DND-41 (cell line): Measurements from ENCODE around the gene STXBP5L.
"Not testable (repeated sequence)": the region's sequence is repeated elsewhere in the genome, so short reads cannot be mapped to it uniquely, and the experiment has no call there.

Experiments
- ATAC-seq: fragments of 200-7000 bp; cut with Tn5 transposase; 3 replicates; pipeline ENCODE4 v1.9.1; 2021; ENCODE audit warnings: low read depth; ENCODE audit not compliant: insufficient read depth
- DNase-seq: peaks from one replicate; pipeline ENCODE4 v3.0.0-alpha.2; 2020
- H2AFZ ChIP-seq: 2 replicates; pipeline ENCODE4 v1.6.0; 2012; ENCODE audit warnings: low read depth, low read length
- H3K27ac ChIP-seq: 2 replicates; pipeline ENCODE4 v1.5.1; 2012; ENCODE audit warnings: low read length, inconsistent platforms
- H3K27me3 ChIP-seq: fragments of 200-600 bp; sonication (generic); 2 replicates; pipeline ENCODE4 v1.6.0; 2012; ENCODE audit warnings: low read length, mild to moderate bottlenecking, inconsistent platforms; ENCODE audit not compliant: insufficient read depth, poor library complexity
- H3K36me3 ChIP-seq: 2 replicates; pipeline ENCODE4 v1.5.1; 2012; ENCODE audit warnings: low read length, inconsistent platforms; ENCODE audit not compliant: insufficient read depth
- H3K4me1 ChIP-seq: 2 replicates; pipeline ENCODE4 v1.5.1; 2012; ENCODE audit warnings: mild to moderate bottlenecking, low read length; ENCODE audit not compliant: insufficient read depth
- H3K4me2 ChIP-seq: 2 replicates; pipeline ENCODE4 v1.6.0; 2012; ENCODE audit warnings: mild to moderate bottlenecking, moderate library complexity, low read length, inconsistent platforms; ENCODE audit not compliant: insufficient read depth
- H3K4me3 ChIP-seq, 2 experiments: fragments of 200-600 bp in 1 of 2; shearing (Covaris generic) in 1 of 2; 2 replicates each; pipeline ENCODE4 v1.5.1; 2012 to 2016; ENCODE audit warnings: inconsistent platforms in 2 of 2, low read length in 2 of 2, mild to moderate bottlenecking in 2 of 2, low read depth in 1 of 2, moderate library complexity in 1 of 2
- H3K79me2 ChIP-seq: 2 replicates; pipeline ENCODE4 v1.6.0; 2012; ENCODE audit warnings: low read length, inconsistent platforms; ENCODE audit not compliant: insufficient read depth
- H3K9ac ChIP-seq: 2 replicates; pipeline ENCODE4 v1.6.0; 2012; ENCODE audit warnings: low read depth, mild to moderate bottlenecking, inconsistent platforms, low read length, moderate library complexity
- H3K9me3 ChIP-seq: 2 replicates; pipeline ENCODE4 v1.5.1; 2012; ENCODE audit warnings: low read length, moderate library complexity, mild to moderate bottlenecking, inconsistent platforms; ENCODE audit not compliant: insufficient read depth, severe bottlenecking
- H4K20me1 ChIP-seq: 2 replicates; pipeline ENCODE4 v1.6.0; 2012; ENCODE audit warnings: low read length; ENCODE audit not compliant: insufficient read depth
- CTCF ChIP-seq: IDR thresholded peaks from 2 replicates; pipeline ENCODE4 v1.5.1; 2012; ENCODE audit warnings: borderline replicate concordance, low read length, moderate library complexity, mild to moderate bottlenecking; ENCODE audit not compliant: poor library complexity, severe bottlenecking; ENCODE audit errors: extremely low read depth
- EZH2 ChIP-seq: IDR thresholded peaks from 3 replicates; pipeline ENCODE4 v1.6.1; 2012; ENCODE audit warnings: borderline replicate concordance, low read depth, mild to moderate bottlenecking, moderate library complexity, low read length, inconsistent platforms; ENCODE audit not compliant: severe bottlenecking

STXBP5L gene

GRCh38 chr3:121443456-121443855 is 535.5 kb downstream of the STXBP5L start:
- Histone ChIP-seq H3K27me3 (no peaks in the 10 kb centered on the region), H3K4me3 (no peak overlapping the region), H3K79me2 (no peaks in the 10 kb centered on the region), H3K27ac (no peak overlapping the region), H3K9ac (no peak overlapping the region), H3K4me1 (no peaks in the 10 kb centered on the region), H2AFZ (no peak overlapping the region), H3K4me2 (no peak overlapping the region), H4K20me1 (no peaks in the 10 kb centered on the region), H3K9me3 (no peaks in the 10 kb centered on the region), H3K36me3 (peaks cover 59% of the 10 kb centered on the region)
- TF ChIP-seq CTCF: no peak
- TF ChIP-seq EZH2: no peak
- ATAC-seq: no peak
- DNase-seq: no peak

- not testable (repeated sequence) for H3K79me2 ChIP-seq
Observed at GRCh38 chr3:121451752-121452151, 543.7 kb downstream of the STXBP5L start.

GRCh38 chr3:121462565-121462964 is 554.6 kb downstream of the STXBP5L start:
- Histone ChIP-seq H4K20me1 (no peaks in the 10 kb centered on the region), H2AFZ (no peak overlapping the region), H3K36me3 (peaks cover 77% of the 10 kb centered on the region), H3K9me3 (peaks cover 4% of the 10 kb centered on the region), H3K4me2 (no peak overlapping the region), H3K79me2 (no peaks in the 10 kb centered on the region), H3K27me3 (no peaks in the 10 kb centered on the region), H3K4me3 (no peak overlapping the region), H3K27ac (no peak overlapping the region), H3K4me1 (no peaks in the 10 kb centered on the region), H3K9ac (no peak overlapping the region)
- TF ChIP-seq CTCF (no peak), EZH2 (no peak)
- DNase-seq (no peak), ATAC-seq (no peak)

More at GRCh38 chr3:121451752-121452151, 543.7 kb downstream of the STXBP5L start:
- ATAC-seq, DNase-seq, H2AFZ ChIP-seq, H3K4me2 ChIP-seq, H3K9ac ChIP-seq, H3K27me3 ChIP-seq, H3K27ac ChIP-seq, H3K4me1 ChIP-seq, H3K9me3 ChIP-seq, H4K20me1 ChIP-seq, H3K4me3 ChIP-seq: not testable (repeated sequence)
- H3K36me3 ChIP-seq: peaks cover 50% of the 10 kb centered on the region

- H3K4me2 ChIP-seq: no peak overlapping the region
- no peak overlapping the region for H2AFZ ChIP-seq
- DNase-seq: no peak
- peaks cover 85% of the 10 kb centered on the region for H3K36me3 ChIP-seq
- H4K20me1 ChIP-seq: no peaks in the 10 kb centered on the region
- no peak overlapping the region for H3K9ac ChIP-seq
- no peak for ATAC-seq
- no peak for TF ChIP-seq CTCF
- no peak overlapping the region for H3K27ac ChIP-seq
- H3K4me1 ChIP-seq: no peaks in the 10 kb centered on the region
- H3K27me3 ChIP-seq: no peaks in the 10 kb centered on the region
- H3K79me2 ChIP-seq: no peaks in the 10 kb centered on the region
- H3K4me3 ChIP-seq: no peak overlapping the region
- peaks cover under 1% of the 10 kb centered on the region for H3K9me3 ChIP-seq
Observed at GRCh38 chr3:121463745-121464144, 555.7 kb downstream of the STXBP5L start.
